Endodermal cell (in vitro differentiated cells): ENCODE data around the gene DCLK1. TPM values are rescaled to one million over a fixed set of nuclear protein-coding genes. Genes with fewer than 3 reads are reported as not detected.

Experiments used
- DNase-seq: peaks from one replicate; pipeline ENCODE4 v3.0.0-alpha.2; 2017
- H3K27ac ChIP-seq: 2 replicates; pipeline ENCODE4 v1.5.1; 2013; ENCODE audit warnings: mild to moderate bottlenecking, low read depth, low read length, moderate library complexity
- H3K27me3 ChIP-seq: 2 replicates; pipeline ENCODE4 v1.6.1; 2013; ENCODE audit warnings: mild to moderate bottlenecking, low read length, moderate library complexity; ENCODE audit not compliant: insufficient read depth, control insufficient read depth, poor library complexity, severe bottlenecking
- H3K36me3 ChIP-seq: 2 replicates; pipeline ENCODE4 v1.7.0; 2013; ENCODE audit warnings: mild to moderate bottlenecking, low read length, moderate library complexity; ENCODE audit not compliant: control insufficient read depth, insufficient read depth
- H3K4me1 ChIP-seq: one replicate; pipeline ENCODE4 v1.7.0; 2013; ENCODE audit warnings: low read length; ENCODE audit not compliant: control insufficient read depth, insufficient read depth
- H3K4me3 ChIP-seq: 2 replicates; pipeline ENCODE4 v1.5.1; 2013; ENCODE audit warnings: mild to moderate bottlenecking, low read length, moderate library complexity
- H3K9ac ChIP-seq: 2 replicates; pipeline ENCODE4 v1.6.1; 2013; ENCODE audit warnings: mild to moderate bottlenecking, low read length, moderate library complexity; ENCODE audit not compliant: poor library complexity, severe bottlenecking; ENCODE audit errors: extremely low read depth
- H3K9me3 ChIP-seq: 2 replicates; pipeline ENCODE4 v1.6.1; 2013; ENCODE audit warnings: mild to moderate bottlenecking, low read length, moderate library complexity; ENCODE audit not compliant: control insufficient read depth
- H3K27ac Mint-ChIP-seq: 2 replicates; pipeline ENCODE4 v1.8.0; 2020; ENCODE audit warnings: mixed read lengths
- H3K27me3 Mint-ChIP-seq: 2 replicates; pipeline ENCODE4 v1.8.0; 2021; ENCODE audit warnings: mild to moderate bottlenecking, mixed read lengths; ENCODE audit not compliant: insufficient read depth
- H3K36me3 Mint-ChIP-seq: 2 replicates; pipeline ENCODE4 v1.8.0; 2020; ENCODE audit warnings: low read depth, mixed read lengths
- H3K4me1 Mint-ChIP-seq: 2 replicates; pipeline ENCODE4 v1.8.0; 2020; ENCODE audit warnings: mixed read lengths
- H3K4me3 Mint-ChIP-seq: 2 replicates; pipeline ENCODE4 v1.8.0; 2020; ENCODE audit warnings: mild to moderate bottlenecking, moderate library complexity, mixed read lengths
- H3K9me3 Mint-ChIP-seq: 2 replicates; pipeline ENCODE4 v1.8.0; 2020; ENCODE audit warnings: mild to moderate bottlenecking, mixed read lengths
- WGBS, 2 experiments: methylation state at CpG; one replicate each; pipeline versions ENCODE4 v1.1.5 to v1.1.7; 2013; ENCODE audit warnings: missing lambda C conversion rate in 2 of 2, mixed read lengths in 1 of 2; ENCODE audit not compliant: insufficient coverage in 1 of 2, insufficient read length in 1 of 2; 5-methylcytosine and 5-hydroxymethylcytosine counted together
- total RNA-seq, 2 donors: library from RNA; stranded (reverse); fragmentation: NEBNext Ultra II Directional in 1 of 2; extraction: Animal tissue kit (Norgen Biotek cat#: 25700) in 1 of 2; gene quantifications; 2 replicates in 1 of 2; 3 replicates in 1 of 2; pipeline ENCODE4 v1.2.1, GENCODE V29; 2021
- TF ChIP-seq, protein P1 (sequence below): fragments of 200-600 bp; sonication (generic); conservative IDR thresholded peaks from 2 replicates; pipeline ENCODE4 v1.5.0; 2021; ENCODE audit warnings: antibody characterized with exemption, mild to moderate bottlenecking

The DCLK1 gene
- total RNA-seq, 2 donors from 2014 or later = 3.0 to 32.8 TPM

DNA sequence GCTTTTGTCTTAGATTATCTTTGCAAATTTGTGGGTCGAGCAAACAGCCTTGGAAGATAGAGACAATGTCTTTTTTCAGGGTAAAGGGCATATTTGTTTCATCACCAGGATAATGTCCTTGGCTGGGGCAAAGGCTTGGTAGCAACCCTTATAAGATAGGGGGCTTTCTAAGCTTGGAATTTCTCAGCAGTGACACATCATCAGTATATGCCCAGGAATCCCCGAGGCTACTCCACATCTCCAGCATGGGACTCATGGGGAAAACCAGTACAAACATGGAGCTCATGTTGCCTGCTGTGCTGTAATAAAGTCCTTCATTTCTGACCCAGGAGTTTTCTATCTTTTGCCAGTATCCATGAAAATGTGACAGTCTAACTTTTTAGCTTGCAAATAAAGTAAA, 77.1 kb downstream of the DCLK1 start:
- Histone ChIP-seq H3K9me3 (no peaks in the 10 kb centered on the region), H3K36me3 (no peaks in the 10 kb centered on the region), H3K4me1 (peaks cover 6% of the 10 kb centered on the region), H3K27me3 (no peaks in the 10 kb centered on the region), H3K9ac (no peak overlapping the region), H3K27ac (no peak overlapping the region), H3K4me3 (no peak overlapping the region)
- Mint-ChIP-seq H3K4me1 (peaks cover 4% of the 10 kb centered on the region), H3K27ac (no peak overlapping the region), H3K4me3 (no peak overlapping the region), H3K36me3 (no peaks in the 10 kb centered on the region), H3K27me3 (no peaks in the 10 kb centered on the region), H3K9me3 (peaks cover 3% of the 10 kb centered on the region)
- DNase-seq = no peak
- TF ChIP-seq, protein P1, sequence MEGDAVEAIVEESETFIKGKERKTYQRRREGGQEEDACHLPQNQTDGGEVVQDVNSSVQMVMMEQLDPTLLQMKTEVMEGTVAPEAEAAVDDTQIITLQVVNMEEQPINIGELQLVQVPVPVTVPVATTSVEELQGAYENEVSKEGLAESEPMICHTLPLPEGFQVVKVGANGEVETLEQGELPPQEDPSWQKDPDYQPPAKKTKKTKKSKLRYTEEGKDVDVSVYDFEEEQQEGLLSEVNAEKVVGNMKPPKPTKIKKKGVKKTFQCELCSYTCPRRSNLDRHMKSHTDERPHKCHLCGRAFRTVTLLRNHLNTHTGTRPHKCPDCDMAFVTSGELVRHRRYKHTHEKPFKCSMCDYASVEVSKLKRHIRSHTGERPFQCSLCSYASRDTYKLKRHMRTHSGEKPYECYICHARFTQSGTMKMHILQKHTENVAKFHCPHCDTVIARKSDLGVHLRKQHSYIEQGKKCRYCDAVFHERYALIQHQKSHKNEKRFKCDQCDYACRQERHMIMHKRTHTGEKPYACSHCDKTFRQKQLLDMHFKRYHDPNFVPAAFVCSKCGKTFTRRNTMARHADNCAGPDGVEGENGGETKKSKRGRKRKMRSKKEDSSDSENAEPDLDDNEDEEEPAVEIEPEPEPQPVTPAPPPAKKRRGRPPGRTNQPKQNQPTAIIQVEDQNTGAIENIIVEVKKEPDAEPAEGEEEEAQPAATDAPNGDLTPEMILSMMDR = no peak
- WGBS, 2 experiments = 20 to 62% methylated on average over 1 to 2 of the region's 2 CpGs

DNA sequence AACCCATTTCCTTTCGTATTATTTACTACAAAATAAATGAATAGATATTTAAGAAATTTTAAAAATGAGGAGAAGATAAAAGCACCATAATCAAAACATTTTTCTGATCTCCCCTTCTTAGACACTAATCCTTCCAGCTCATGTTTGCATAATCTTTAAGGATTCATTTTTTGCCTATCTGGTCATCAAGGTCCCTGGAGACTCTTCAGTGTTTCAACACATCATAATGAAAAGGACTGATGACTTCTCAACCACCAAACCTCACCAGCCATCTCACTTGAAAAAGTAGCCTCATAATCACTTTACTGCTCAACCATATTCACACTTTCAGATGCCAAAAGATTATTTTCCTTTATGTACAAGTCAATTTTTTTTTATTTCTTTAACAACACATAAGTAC, 80.1 kb downstream of the DCLK1 start:
- no peaks in the 10 kb centered on the region for H3K9me3 ChIP-seq
- H3K4me3 ChIP-seq = no peak overlapping the region
- H3K27me3 ChIP-seq = no peaks in the 10 kb centered on the region
- Mint-ChIP-seq H3K36me3 (no peaks in the 10 kb centered on the region), H3K27ac (no peak overlapping the region), H3K27me3 (no peaks in the 10 kb centered on the region), H3K9me3 (peaks cover 3% of the 10 kb centered on the region), H3K4me3 (no peak overlapping the region), H3K4me1 (peaks cover 4% of the 10 kb centered on the region)
- H3K4me1 ChIP-seq = peaks cover 9% of the 10 kb centered on the region
- H3K36me3 ChIP-seq = no peaks in the 10 kb centered on the region
- no CpG with 5 or more reads among the region's 1 CpG for WGBS, 2 experiments
- H3K9ac ChIP-seq = no peak overlapping the region
- no peak for DNase-seq
- no peak overlapping the region for H3K27ac ChIP-seq
- TF ChIP-seq, protein P1 = no peak

DNA sequence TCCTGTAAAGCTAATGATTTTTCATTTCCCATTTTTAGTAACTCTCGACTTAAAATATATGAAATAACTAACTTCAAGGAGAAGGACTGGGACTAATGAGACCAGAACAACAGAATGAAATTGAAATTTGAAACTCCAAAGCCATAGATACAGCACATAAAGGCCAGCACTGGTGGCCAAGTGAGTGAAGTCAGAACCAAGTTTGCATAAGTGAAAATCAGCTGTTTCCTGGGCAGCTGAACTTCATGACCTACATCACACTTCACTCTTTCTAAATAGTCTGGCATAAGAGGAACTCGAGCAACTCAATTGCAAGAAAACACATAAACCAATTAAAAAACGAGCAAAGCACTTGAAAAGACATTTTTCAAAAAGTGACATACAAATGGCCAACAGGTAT, 84.5 kb downstream of the DCLK1 start:
- no peaks in the 10 kb centered on the region for H3K36me3 ChIP-seq
- no peak overlapping the region for H3K27ac ChIP-seq
- H3K9me3 Mint-ChIP-seq = peaks cover 2% of the 10 kb centered on the region
- no peak overlapping the region for H3K4me3 Mint-ChIP-seq
- no peaks in the 10 kb centered on the region for H3K27me3 ChIP-seq
- TF ChIP-seq, protein P1 = no peak
- no peak overlapping the region for H3K4me3 ChIP-seq
- no peaks in the 10 kb centered on the region for H3K4me1 Mint-ChIP-seq
- 71 to 96% methylated on average over 1 to 3 of the region's 3 CpGs for WGBS, 2 experiments
- H3K9me3 ChIP-seq = no peaks in the 10 kb centered on the region
- H3K4me1 ChIP-seq = peaks cover 3% of the 10 kb centered on the region
- H3K27me3 Mint-ChIP-seq = no peaks in the 10 kb centered on the region
- no peaks in the 10 kb centered on the region for H3K36me3 Mint-ChIP-seq
- no peak overlapping the region for H3K9ac ChIP-seq
- no peak for DNase-seq
- H3K27ac Mint-ChIP-seq = no peak overlapping the region
